WERI-Rb-1 (cell line): Measurements from ENCODE around the gene PALM.

ENCODE experiments used
- DNase-seq: peaks from one replicate; pipeline ENCODE4 v3.0.0-alpha.2; 2020
- H3K27ac ChIP-seq: fragments of 250-450 bp; sonication (Bioruptor Pico); 2 replicates; pipeline ENCODE4 v1.5.1; 2020; ENCODE audit warnings: mild to moderate bottlenecking, moderate library complexity
- H3K27me3 ChIP-seq: fragments of 250-450 bp; sonication (Bioruptor Pico); 2 replicates; pipeline ENCODE4 v1.5.1; 2021; ENCODE audit warnings: mild to moderate bottlenecking, low read depth, moderate library complexity; ENCODE audit not compliant: insufficient read depth, severe bottlenecking
- H3K36me3 ChIP-seq: fragments of 250-450 bp; sonication (Bioruptor Pico); 2 replicates; pipeline ENCODE4 v1.5.1; 2020; ENCODE audit warnings: mild to moderate bottlenecking, moderate library complexity
- H3K4me3 ChIP-seq: 2 replicates; pipeline ENCODE4 v1.5.1; 2011; ENCODE audit warnings: low read depth, mild to moderate bottlenecking, control low read depth, low read length
- H3K9me3 ChIP-seq: fragments of 250-450 bp; sonication (Bioruptor Pico); 2 replicates; pipeline ENCODE4 v1.5.1; 2021; ENCODE audit warnings: mild to moderate bottlenecking, moderate library complexity; ENCODE audit not compliant: severe bottlenecking
- CTCF ChIP-seq: IDR thresholded peaks from 2 replicates; pipeline ENCODE4 v1.5.1; 2011; ENCODE audit warnings: low read depth, mild to moderate bottlenecking, control low read depth, inconsistent platforms, low read length

PALM gene

DNA sequence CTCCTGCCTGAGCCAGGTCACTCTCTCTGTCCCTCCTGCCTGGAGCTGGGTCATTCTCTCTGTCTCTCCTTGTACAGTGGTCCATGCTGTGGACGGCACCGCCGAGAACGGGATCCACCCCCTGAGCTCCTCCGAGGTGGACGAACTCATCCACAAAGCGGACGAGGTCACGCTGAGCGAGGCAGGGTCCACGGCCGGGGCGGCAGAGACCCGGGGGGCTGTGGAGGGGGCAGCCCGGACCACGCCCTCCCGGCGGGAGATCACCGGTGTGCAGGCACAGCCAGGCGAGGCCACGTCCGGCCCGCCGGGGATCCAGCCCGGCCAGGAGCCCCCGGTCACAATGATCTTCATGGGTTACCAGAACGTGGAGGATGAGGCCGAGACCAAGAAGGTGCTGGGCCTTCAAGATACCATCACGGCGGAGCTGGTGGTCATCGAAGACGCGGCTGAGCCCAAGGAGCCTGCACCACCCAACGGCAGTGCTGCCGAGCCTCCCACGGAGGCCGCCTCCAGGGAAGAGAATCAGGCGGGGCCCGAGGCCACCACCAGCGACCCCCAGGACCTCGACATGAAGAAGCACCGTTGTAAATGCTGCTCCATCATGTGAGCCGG lies 37.6 kb downstream of the PALM start:
- no peaks in the 10 kb centered on the region for H3K27me3 ChIP-seq
- H3K4me3 ChIP-seq: no peak overlapping the region
- no peak for TF ChIP-seq CTCF
- DNase-seq: no peak
- peaks cover 11% of the 10 kb centered on the region for H3K36me3 ChIP-seq
- peaks cover 15% of the 10 kb centered on the region for H3K9me3 ChIP-seq
- H3K27ac ChIP-seq: no peak overlapping the region

- no peaks in the 10 kb centered on the region for H3K27me3 ChIP-seq
- no peak for TF ChIP-seq CTCF
- peaks cover 11% of the 10 kb centered on the region for H3K36me3 ChIP-seq
- no peak for DNase-seq
- no peak overlapping the region for H3K27ac ChIP-seq
- no peak overlapping the region for H3K4me3 ChIP-seq
- H3K9me3 ChIP-seq: peaks cover 15% of the 10 kb centered on the region
Measured at GRCh38 chr19:746956-747355, 38.2 kb downstream of the PALM start.

GRCh38 chr19:747432-748273 lies 38.9 kb downstream of the PALM start:
- no peak for DNase-seq
- Histone ChIP-seq H3K27ac (no peak overlapping the region), H3K4me3 (no peak overlapping the region), H3K36me3 (peaks cover 11% of the 10 kb centered on the region), H3K9me3 (peaks cover 15% of the 10 kb centered on the region), H3K27me3 (no peaks in the 10 kb centered on the region)
- no peak for TF ChIP-seq CTCF

DNA sequence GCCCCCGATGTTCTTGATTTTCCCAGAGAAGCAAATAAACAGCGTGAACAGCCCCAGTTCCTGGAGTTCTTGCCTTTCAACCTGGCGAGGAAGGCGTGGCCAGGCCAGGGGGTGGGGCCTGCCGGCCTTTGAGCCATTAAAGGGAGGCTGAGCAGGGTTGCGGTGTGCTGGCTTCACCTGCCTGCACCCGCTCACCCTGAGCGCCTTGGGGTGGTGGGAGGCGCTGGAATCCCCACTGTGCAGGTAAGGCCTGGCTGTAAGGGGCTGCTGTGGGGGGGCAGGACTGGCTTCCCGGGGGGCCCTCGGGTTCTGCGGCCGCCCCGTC lies 39.5 kb downstream of the PALM start:
- Histone ChIP-seq H3K27me3 (no peaks in the 10 kb centered on the region), H3K9me3 (peaks cover 15% of the 10 kb centered on the region), H3K36me3 (peaks cover 11% of the 10 kb centered on the region), H3K4me3 (no peak overlapping the region), H3K27ac (no peak overlapping the region)
- TF ChIP-seq CTCF: no peak
- no peak for DNase-seq

DNA sequence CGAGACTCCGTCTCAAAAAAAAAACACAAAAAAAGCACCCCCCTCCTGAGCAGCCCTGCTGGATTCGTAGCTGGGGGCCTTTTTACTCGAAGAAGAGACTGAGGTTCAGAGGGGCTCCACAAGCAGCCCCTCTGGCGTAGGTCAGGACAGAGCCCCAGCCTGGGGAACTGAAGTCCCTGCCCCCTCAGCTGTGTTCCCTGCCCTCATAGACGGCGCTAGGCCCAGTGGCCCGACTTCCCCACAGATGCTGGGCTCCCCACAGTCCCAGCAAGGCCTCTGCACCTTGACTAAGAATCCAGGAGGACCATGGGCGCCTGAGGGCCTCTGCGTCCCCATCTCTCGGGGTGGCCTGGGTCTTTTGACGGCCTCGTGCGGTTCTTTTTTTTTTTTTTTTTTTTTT lies 41.1 kb downstream of the PALM start:
- TF ChIP-seq CTCF: no peak
- Histone ChIP-seq H3K9me3 (peaks cover 15% of the 10 kb centered on the region), H3K4me3 (no peak overlapping the region), H3K36me3 (peaks cover 11% of the 10 kb centered on the region), H3K27me3 (no peaks in the 10 kb centered on the region), H3K27ac (no peak overlapping the region)
- DNase-seq: no peak
